Measurements from ENCODE around the gene SPI1.

The SPI1 gene

DNA sequence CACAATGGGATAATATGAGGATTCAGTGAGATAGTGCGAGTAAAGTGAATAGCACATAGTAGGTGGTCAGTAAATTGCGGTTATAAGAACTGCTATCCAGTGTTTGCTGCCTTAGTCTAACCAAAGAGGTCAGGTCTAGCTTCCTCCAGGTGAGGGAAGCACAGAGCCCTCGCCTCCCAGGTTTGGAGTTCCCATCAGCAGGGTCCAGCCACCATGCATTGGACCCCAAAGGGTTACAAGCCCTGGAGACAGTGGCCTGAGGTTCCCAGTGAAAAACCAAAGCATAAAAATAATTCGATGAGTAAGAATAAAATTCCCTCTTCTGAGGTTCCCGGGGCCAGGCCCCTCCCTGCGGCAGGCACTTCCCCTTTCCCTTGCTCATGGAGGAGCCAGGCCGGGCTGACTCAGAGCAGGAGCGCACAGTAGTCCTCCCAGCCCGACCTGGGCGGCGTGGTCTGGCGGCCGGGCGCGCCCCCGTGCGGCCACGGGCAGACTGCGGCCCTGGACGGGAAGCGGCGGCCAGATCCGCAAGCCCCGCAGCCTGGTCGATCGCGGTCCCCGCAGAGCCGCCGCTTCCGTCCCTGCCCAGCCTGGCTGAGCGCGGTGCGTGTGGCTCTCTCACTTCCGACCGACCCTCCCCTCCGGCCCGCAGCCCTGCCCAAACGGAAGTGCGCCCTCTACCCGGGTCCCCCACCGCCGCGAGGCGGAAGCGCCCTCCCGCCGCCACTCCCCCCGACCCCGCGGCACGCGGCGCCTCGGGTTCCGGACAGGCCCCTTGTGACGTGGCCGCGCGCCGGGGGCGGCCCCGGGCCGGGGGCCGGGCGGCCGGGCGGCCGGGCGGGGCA is 29.6 kb upstream of the SPI1 start, which contains the start of gene SLC39A13:
Gene SLC39A13, plus strand, starts transcription at position 845 of the 845 bp plus-strand sequence. CDS start 1,505 bp downstream, outside the sequence.
- ATAC-seq = peak; percentile 89
- TF ChIP-seq, protein P1, sequence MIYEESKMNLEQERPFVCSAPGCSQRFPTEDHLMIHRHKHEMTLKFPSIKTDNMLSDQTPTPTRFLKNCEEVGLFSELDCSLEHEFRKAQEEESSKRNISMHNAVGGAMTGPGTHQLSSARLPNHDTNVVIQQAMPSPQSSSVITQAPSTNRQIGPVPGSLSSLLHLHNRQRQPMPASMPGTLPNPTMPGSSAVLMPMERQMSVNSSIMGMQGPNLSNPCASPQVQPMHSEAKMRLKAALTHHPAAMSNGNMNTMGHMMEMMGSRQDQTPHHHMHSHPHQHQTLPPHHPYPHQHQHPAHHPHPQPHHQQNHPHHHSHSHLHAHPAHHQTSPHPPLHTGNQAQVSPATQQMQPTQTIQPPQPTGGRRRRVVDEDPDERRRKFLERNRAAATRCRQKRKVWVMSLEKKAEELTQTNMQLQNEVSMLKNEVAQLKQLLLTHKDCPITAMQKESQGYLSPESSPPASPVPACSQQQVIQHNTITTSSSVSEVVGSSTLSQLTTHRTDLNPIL (CRISPR knock-in tag; IDR thresholded peaks at IDR 0.05; ENCODE audit: low read depth) = no peak
- TF ChIP-seq GLIS3 (CRISPR knock-in tag; IDR thresholded peaks at IDR 0.05) (peak; percentile 19; the same call in 1 of the 2 replicates), ZFP3 (CRISPR knock-in tag; IDR thresholded peaks at IDR 0.05) (peak; percentile 68; the same call in 1 of the 2 replicates)
- TF ChIP-seq, protein P2, sequence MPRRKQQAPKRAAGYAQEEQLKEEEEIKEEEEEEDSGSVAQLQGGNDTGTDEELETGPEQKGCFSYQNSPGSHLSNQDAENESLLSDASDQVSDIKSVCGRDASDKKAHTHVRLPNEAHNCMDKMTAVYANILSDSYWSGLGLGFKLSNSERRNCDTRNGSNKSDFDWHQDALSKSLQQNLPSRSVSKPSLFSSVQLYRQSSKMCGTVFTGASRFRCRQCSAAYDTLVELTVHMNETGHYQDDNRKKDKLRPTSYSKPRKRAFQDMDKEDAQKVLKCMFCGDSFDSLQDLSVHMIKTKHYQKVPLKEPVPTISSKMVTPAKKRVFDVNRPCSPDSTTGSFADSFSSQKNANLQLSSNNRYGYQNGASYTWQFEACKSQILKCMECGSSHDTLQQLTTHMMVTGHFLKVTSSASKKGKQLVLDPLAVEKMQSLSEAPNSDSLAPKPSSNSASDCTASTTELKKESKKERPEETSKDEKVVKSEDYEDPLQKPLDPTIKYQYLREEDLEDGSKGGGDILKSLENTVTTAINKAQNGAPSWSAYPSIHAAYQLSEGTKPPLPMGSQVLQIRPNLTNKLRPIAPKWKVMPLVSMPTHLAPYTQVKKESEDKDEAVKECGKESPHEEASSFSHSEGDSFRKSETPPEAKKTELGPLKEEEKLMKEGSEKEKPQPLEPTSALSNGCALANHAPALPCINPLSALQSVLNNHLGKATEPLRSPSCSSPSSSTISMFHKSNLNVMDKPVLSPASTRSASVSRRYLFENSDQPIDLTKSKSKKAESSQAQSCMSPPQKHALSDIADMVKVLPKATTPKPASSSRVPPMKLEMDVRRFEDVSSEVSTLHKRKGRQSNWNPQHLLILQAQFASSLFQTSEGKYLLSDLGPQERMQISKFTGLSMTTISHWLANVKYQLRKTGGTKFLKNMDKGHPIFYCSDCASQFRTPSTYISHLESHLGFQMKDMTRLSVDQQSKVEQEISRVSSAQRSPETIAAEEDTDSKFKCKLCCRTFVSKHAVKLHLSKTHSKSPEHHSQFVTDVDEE (CRISPR knock-in tag; IDR thresholded peaks at IDR 0.05) = peak; percentile 60; the same call in 1 of the 2 replicates
- TF ChIP-seq, protein P3, sequence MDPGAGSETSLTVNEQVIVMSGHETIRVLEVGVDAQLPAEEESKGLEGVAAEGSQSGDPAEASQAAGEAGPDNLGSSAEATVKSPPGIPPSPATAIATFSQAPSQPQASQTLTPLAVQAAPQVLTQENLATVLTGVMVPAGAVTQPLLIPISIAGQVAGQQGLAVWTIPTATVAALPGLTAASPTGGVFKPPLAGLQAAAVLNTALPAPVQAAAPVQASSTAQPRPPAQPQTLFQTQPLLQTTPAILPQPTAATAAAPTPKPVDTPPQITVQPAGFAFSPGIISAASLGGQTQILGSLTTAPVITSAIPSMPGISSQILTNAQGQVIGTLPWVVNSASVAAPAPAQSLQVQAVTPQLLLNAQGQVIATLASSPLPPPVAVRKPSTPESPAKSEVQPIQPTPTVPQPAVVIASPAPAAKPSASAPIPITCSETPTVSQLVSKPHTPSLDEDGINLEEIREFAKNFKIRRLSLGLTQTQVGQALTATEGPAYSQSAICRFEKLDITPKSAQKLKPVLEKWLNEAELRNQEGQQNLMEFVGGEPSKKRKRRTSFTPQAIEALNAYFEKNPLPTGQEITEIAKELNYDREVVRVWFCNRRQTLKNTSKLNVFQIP (CRISPR knock-in tag; IDR thresholded peaks at IDR 0.05; ENCODE audit: borderline replicate concordance, low read depth) = no peak

DNA sequence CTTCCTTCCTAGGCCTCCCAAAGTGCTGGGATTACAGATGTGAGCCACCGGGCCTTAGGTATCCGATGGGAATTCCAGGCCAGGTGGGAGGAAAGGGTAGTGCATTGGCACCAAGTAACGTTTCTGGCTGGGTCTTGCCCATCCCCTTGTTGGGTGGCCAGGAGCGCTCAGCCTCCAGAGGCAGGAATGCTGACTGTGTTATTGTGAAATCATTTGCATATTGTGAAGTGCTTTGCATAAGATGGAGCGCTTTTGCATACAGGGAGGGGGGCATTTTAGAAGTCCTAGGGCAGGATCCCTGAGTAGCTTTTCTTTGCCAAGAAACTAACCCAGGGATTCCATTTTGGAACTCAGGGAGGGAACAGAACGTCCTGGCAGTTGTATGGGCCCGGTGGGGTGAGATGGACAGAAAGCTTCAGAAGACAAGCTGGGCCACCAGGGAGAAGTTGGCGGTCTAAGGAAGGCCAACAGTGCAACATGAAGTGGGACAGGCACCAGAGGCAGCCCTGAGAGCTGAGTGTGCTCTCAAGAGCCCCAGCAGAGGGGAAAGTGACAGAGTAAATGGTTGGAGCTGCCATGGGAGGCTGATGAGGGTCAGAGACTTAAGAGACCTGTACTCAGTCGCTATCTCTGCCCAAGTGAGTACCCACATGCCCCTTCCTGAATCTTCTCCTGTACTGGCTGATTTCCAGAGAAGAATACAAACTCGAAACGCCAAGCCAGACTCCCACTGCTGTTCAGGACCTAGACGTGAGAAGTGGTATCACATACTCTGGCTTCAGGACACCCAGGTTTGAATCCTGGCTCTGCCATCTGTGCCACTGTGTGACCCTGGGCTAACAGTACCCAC is 28.8 kb upstream of the SPI1 start:
- ATAC-seq = no peak
- no peak for TF ChIP-seq ARNTL (CRISPR knock-in tag; IDR thresholded peaks at IDR 0.05; ENCODE audit: borderline replicate concordance, low read depth)
- TF ChIP-seq, protein P1 (CRISPR knock-in tag; IDR thresholded peaks at IDR 0.05; ENCODE audit: low read depth) = no peak
- TF ChIP-seq TOX (CRISPR knock-in tag; IDR thresholded peaks at IDR 0.05; ENCODE audit: borderline replicate concordance) = no peak
- no peak for TF ChIP-seq SNAI2 (CRISPR knock-in tag; IDR thresholded peaks at IDR 0.05)
- no peak for TF ChIP-seq PPARA (CRISPR knock-in tag; IDR thresholded peaks at IDR 0.05; ENCODE audit: borderline replicate concordance)
- TF ChIP-seq, protein P3 (CRISPR knock-in tag; IDR thresholded peaks at IDR 0.05; ENCODE audit: borderline replicate concordance, low read depth) = no peak
- no peak for TF ChIP-seq ISL1 (CRISPR knock-in tag; IDR thresholded peaks at IDR 0.05)
- no peak for TF ChIP-seq OSR1 (CRISPR knock-in tag; IDR thresholded peaks at IDR 0.05)
- TF ChIP-seq, protein P2 (CRISPR knock-in tag; IDR thresholded peaks at IDR 0.05) = no peak
- no peak for TF ChIP-seq TCF4 (CRISPR knock-in tag; IDR thresholded peaks at IDR 0.05; ENCODE audit: borderline replicate concordance)
- TF ChIP-seq GLIS3 (CRISPR knock-in tag; IDR thresholded peaks at IDR 0.05) = no peak
- TF ChIP-seq ZNF70 (CRISPR knock-in tag; IDR thresholded peaks at IDR 0.05) = no peak
- TF ChIP-seq, protein P4, sequence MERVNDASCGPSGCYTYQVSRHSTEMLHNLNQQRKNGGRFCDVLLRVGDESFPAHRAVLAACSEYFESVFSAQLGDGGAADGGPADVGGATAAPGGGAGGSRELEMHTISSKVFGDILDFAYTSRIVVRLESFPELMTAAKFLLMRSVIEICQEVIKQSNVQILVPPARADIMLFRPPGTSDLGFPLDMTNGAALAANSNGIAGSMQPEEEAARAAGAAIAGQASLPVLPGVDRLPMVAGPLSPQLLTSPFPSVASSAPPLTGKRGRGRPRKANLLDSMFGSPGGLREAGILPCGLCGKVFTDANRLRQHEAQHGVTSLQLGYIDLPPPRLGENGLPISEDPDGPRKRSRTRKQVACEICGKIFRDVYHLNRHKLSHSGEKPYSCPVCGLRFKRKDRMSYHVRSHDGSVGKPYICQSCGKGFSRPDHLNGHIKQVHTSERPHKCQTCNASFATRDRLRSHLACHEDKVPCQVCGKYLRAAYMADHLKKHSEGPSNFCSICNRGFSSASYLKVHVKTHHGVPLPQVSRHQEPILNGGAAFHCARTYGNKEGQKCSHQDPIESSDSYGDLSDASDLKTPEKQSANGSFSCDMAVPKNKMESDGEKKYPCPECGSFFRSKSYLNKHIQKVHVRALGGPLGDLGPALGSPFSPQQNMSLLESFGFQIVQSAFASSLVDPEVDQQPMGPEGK (CRISPR knock-in tag; IDR thresholded peaks at IDR 0.05; ENCODE audit: borderline replicate concordance) = no peak
- no peak for TF ChIP-seq ZNF565 (CRISPR knock-in tag; conservative IDR thresholded peaks at IDR 0.05; ENCODE audit: low read depth)
- no peak for TF ChIP-seq CSDC2 (CRISPR knock-in tag; IDR thresholded peaks at IDR 0.05)
- TF ChIP-seq ZFP30 (CRISPR knock-in tag; IDR thresholded peaks at IDR 0.05) = no peak
- TF ChIP-seq ZNF8 (CRISPR knock-in tag; IDR thresholded peaks at IDR 0.05) = no peak

Measured in SK-N-SH treated with all-trans-retinoic acid at 6 μM for 48 hours (cell line).